Subcutaneous abdominal adipose tissue (tissue), 5 donors: ENCODE results near the gene HCAR2.
"Not testable (repeated sequence)": the region's sequence is repeated elsewhere in the genome, so short reads cannot be mapped to it uniquely, and the experiment has no call there.

Source experiments
- H3K27ac ChIP-seq: one replicate; pipeline ENCODE4 v1.7.0; 2013; ENCODE audit warnings: low read depth, mild to moderate bottlenecking, inconsistent platforms, low read length, moderate library complexity
- H3K27me3 ChIP-seq, 5 donors: one replicate each; pipeline ENCODE4 v1.7.0; 2013; ENCODE audit warnings: low read length in 5 of 5, inconsistent platforms in 1 of 5; ENCODE audit not compliant: control insufficient read depth in 5 of 5, insufficient read depth in 4 of 5
- H3K36me3 ChIP-seq, 5 donors: one replicate each; pipeline ENCODE4 v1.7.0; 2013; ENCODE audit warnings: low read length in 5 of 5; ENCODE audit not compliant: control insufficient read depth in 5 of 5, insufficient read depth in 5 of 5
- H3K4me1 ChIP-seq, 5 donors: one replicate each; pipeline ENCODE4 v1.7.0; 2013; ENCODE audit warnings: low read length in 5 of 5, mild to moderate bottlenecking in 3 of 5, moderate library complexity in 1 of 5; ENCODE audit not compliant: control insufficient read depth in 5 of 5, insufficient read depth in 5 of 5
- H3K4me3 ChIP-seq, 5 donors: one replicate each; pipeline ENCODE4 v1.7.0; 2013; ENCODE audit warnings: low read length in 5 of 5, low read depth in 1 of 5
- H3K9ac ChIP-seq, 5 donors: one replicate each; pipeline ENCODE4 v1.7.0; 2013; ENCODE audit warnings: low read length in 5 of 5, mild to moderate bottlenecking in 4 of 5, moderate library complexity in 3 of 5
- H3K9me3 ChIP-seq, 5 donors: one replicate each; pipeline ENCODE4 v1.7.0; 2013; ENCODE audit warnings: low read length in 5 of 5; ENCODE audit not compliant: control insufficient read depth in 5 of 5
- donor health status: healthy.
- donor health status: healthy.
- donor health status: healthy.
- donor health status: healthy.
- donor health status: healthy.

Gene HCAR2

DNA sequence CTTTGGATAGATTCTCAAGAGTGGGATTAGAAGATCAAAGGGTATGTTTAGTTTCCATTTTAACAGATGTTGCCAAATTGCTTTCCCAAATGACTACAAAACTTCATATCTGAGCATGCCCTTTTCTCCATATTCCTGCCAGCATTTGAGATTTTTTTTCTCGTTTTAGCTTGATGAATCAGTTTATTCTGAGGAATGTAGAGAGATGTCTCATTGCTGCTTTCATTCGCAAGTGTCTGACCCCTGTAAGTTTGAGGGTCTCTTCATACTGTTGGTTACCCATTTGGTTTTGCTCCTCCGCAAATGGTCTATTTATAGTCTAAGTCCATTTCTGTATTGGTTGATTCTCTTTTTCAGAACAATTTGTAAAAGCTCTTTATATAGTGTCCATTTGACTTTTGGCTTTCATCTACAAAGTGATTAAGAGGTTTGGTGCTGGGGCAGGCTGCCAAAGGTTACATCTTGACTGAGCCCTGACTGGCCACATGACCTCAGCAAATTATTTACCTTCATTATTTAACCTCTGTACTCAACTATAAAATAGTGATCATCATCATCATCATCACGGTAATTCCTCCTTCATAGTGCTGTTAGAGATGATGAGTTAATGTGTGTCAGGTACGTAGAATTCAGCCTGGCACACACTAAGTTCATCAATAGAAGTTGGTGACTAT is 33.6 kb downstream of the HCAR2 start:
- no peak overlapping the region for H3K4me3 ChIP-seq
- no peaks in the 10 kb centered on the region for H3K36me3 ChIP-seq
- H3K27ac ChIP-seq, result peak overlapping the region; percentile 95
- H3K9me3 ChIP-seq, result no peaks in the 10 kb centered on the region
- H3K4me1 ChIP-seq, result peaks cover 0 to 11% (median 9%) of the 10 kb centered on the region in 5 donors
- H3K27me3 ChIP-seq, result no peaks in the 10 kb centered on the region
- H3K9ac ChIP-seq, result peak overlapping the region in 2 of 5 donors; percentile 27 to 50

DNA sequence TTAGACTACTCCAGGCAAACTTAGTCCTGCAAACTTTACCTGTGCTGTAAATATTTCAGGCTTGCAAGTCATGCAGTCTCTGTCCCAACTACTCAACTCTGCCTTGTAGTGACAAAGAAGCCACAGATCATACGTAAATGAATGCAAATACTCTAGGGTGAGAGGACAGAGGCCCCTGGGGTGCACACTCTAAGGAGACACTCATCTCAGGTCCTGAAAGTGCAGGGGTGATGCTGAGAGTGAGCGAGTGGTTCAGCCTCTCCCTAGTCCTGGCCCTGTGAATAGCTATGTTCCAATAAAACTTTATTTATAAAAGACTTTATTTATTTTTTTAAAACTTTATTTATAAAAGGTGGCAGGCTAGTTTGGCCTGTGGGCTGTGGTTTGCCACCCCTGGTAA is 34.9 kb downstream of the HCAR2 start:
- Histone ChIP-seq H3K4me3 (no peak overlapping the region), H3K4me1 (peaks cover 0 to 11% (median 9%) of the 10 kb centered on the region in 5 donors), H3K9me3 (no peaks in the 10 kb centered on the region), H3K27me3 (no peaks in the 10 kb centered on the region), H3K27ac (no peak overlapping the region), H3K36me3 (no peaks in the 10 kb centered on the region), H3K9ac (no peak overlapping the region)

DNA sequence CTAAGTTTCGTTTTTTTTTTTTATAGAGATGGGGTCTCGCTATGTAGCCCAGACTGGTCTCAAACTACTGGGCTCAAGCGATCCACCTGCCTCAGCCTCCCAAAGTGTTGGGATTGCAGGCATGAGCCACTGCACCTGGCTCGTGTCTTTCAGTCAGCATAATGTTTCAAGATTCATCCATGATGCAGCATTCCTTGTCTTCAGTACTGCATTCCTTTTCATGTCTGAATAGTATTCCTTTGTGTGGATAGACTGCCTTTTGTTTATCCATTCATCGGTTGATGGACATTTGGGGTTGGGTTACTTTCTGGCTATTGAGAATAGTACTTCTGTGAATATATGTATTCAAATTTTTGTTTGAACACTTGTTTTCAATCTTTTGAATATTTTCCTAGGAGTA is 37.4 kb downstream of the HCAR2 start:
- no peaks in the 10 kb centered on the region for H3K9me3 ChIP-seq
- H3K9ac ChIP-seq, result no peak overlapping the region
- H3K4me3 ChIP-seq, result no peak overlapping the region
- H3K27me3 ChIP-seq, result no peaks in the 10 kb centered on the region
- peaks cover 0 to 11% (median 9%) of the 10 kb centered on the region in 5 donors for H3K4me1 ChIP-seq
- H3K27ac ChIP-seq, result no peak overlapping the region
- no peaks in the 10 kb centered on the region for H3K36me3 ChIP-seq

DNA sequence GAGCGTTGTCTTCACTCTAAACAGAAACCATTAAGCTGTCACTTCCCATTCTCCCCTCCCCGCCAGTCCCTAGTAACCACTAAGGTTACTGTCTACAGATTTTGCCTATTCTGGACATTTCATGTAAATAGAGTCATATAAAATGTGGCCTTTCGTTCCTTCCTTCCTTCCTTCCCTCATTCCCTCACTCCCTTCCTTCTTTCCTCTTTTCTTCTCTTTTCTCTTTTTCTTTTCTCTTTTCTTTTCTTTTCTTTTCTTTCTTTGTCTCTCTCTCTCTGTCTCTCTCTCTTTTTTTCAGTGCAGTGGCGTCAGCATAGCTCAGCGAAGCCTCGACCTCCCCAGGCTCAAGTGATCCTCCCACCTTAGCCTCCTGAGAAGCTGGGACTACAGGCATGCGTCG is 37.8 kb downstream of the HCAR2 start:
- H3K4me1 ChIP-seq, result peaks cover 0 to 11% (median 9%) of the 10 kb centered on the region in 5 donors
- no peak overlapping the region for H3K27ac ChIP-seq
- no peak overlapping the region for H3K9ac ChIP-seq
- H3K36me3 ChIP-seq, result no peaks in the 10 kb centered on the region
- H3K4me3 ChIP-seq, result no peak overlapping the region
- no peaks in the 10 kb centered on the region for H3K9me3 ChIP-seq
- H3K27me3 ChIP-seq, result no peaks in the 10 kb centered on the region

DNA sequence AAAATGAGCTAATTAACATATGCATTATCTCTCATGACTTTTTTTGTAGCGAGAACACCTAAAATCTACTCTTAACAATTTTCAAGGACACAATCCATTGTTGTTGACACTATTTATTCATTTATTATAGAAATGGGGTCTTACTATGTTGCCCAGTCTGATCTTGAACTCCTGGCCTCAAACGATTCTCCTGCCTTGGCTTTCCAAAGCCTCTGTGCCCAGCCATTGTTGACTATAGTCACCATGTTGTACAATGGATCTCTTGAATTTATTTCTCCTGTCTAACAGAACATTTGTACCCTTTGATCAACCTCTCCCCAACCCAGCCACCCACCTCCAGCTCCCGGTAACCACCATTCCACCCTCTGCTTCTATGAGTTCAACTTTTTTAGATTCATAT is 41.2 kb downstream of the HCAR2 start:
- Histone ChIP-seq H3K9me3 (no peaks in the 10 kb centered on the region), H3K4me3 (no peak overlapping the region), H3K9ac (no peak overlapping the region), H3K27ac (no peak overlapping the region), H3K4me1 (no peaks in the 10 kb centered on the region), H3K36me3 (no peaks in the 10 kb centered on the region), H3K27me3 (no peaks in the 10 kb centered on the region)

DNA sequence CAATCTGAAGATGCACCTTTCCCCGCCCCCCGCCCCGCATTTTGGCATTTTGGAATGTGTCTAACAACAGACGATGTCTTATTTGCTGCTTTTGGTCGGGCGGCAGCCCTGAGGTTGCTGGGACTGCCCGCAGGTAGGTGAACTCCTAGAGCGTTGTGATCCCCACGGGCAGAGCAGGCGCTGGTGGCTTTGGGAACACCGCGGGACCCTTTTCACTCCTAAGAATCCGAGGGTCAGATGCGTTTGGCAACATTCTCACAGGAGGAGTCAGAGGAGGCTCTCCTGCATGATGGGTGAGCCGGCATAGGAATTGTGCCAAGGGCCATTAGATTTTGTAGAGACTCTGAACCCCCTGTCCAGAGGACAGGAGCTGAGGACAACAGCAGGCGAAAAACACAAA is 41.9 kb downstream of the HCAR2 start:
- no peaks in the 10 kb centered on the region for H3K9me3 ChIP-seq
- no peak overlapping the region for H3K9ac ChIP-seq
- H3K4me1 ChIP-seq, result no peaks in the 10 kb centered on the region
- no peaks in the 10 kb centered on the region for H3K27me3 ChIP-seq
- H3K27ac ChIP-seq, result no peak overlapping the region
- no peaks in the 10 kb centered on the region for H3K36me3 ChIP-seq
- no peak overlapping the region for H3K4me3 ChIP-seq

DNA sequence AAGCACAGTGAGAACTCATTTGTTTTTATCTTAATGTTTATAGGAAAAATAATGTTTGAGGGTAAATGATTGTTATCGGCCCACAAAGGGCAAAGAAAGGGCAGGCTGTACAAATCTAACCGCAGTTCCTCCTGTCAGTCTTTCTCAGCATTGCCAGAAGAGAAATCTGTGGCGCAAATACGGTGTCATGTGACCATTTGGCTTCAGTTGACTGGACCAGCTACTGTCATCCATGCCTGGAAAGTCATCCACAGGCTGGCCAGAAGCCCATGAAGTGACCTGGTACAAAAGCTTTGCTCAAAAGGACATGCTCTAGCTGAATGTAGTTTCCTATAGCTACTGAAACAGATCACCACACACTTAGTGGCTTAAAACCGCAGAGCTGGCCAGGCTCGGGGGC is 43.6 kb downstream of the HCAR2 start:
- no peak overlapping the region for H3K27ac ChIP-seq
- H3K9ac ChIP-seq, result no peak overlapping the region
- no peaks in the 10 kb centered on the region for H3K4me1 ChIP-seq

DNA sequence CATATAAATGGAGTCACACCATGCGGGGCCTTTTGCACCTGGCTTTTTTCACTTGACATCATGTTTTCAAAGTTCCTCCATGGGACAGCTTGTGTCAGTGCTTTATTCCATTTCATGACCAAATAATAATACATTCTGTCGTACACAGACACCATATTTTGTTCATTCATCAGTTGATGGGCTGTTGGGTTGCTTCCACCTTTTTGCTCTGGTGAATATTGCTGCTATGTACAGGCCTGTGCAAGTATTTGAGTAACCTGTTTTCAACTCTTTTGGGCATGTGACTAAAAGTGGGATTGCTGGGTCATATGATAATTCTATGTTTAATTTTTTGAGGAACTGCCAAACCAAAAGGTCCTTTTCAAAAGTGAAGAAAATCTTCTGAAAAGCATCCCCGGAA is 46.9 kb downstream of the HCAR2 start:
- H3K4me1 ChIP-seq, result no peaks in the 10 kb centered on the region
- H3K27me3 ChIP-seq, result no peaks in the 10 kb centered on the region
- H3K27ac ChIP-seq, result no peak overlapping the region
- no peaks in the 10 kb centered on the region for H3K36me3 ChIP-seq
- no peak overlapping the region for H3K9ac ChIP-seq
- no peaks in the 10 kb centered on the region for H3K9me3 ChIP-seq
- no peak overlapping the region for H3K4me3 ChIP-seq

More for the DNA sequence above, 43.6 kb downstream of the HCAR2 start:
- H3K9me3 ChIP-seq, result no peaks in the 10 kb centered on the region
- no peaks in the 10 kb centered on the region for H3K27me3 ChIP-seq
- H3K4me3 ChIP-seq, result no peak overlapping the region
- H3K36me3 ChIP-seq, result no peaks in the 10 kb centered on the region

DNA sequence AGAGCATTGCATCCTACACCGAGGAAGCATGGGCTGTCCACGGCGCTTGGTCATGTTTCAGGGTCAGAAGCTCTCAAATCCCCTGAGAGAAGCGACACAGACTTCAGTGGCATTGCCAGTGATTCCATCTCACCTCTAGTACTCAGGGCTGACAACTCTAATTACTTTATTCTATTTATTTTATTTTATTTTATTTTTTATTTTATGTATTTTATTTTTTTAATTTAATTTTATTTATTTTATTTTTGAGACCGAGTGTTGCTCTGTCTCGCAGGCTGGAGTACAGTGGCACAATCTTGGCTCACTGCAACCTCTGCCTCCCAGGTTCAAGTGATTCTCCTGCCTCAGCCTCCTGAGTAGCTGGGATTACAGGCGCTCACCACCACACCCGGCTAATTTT is 49.9 kb downstream of the HCAR2 start:
- H3K9ac ChIP-seq, H3K9me3 ChIP-seq, H3K27me3 ChIP-seq, H3K4me3 ChIP-seq, H3K4me1 ChIP-seq, H3K36me3 ChIP-seq, H3K27ac ChIP-seq: not testable (repeated sequence)

DNA sequence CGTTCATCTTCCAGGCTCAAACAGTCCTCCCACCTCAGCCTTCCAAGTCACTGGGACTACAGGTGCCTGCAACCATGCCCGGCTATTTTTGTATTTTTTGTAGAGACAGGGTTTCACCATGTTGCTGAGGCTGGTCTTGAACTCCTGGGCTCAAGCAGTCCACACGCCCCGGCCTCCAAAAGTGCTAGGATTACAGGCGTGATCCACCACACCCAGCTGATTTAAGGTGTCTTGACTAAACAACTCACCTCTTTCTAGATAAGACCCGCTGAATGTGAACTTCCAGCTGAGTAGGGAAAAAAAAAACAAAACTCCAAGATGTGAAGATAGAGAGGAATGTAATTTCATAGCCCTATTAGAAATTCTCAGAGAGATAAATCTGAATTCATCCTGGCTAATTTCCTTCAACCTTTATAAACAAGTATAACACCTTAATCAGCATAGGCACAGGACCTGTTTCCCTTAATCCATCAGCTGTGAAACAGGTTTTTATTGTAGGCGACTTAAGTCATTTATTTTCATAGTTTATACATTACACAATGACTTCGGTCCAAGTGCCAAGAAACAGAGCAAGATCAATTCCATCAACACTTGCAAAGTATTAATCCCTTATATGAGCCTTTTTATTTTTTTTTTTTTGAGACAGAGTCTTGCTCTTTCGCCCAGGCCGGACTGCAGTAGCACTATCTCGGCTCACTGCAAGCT is 51.5 kb downstream of the HCAR2 start:
- Histone ChIP-seq H3K4me1 (peaks cover 0 to 4% (median 4%) of the 10 kb centered on the region in 5 donors), H3K9ac (no peak overlapping the region), H3K27ac (no peak overlapping the region), H3K36me3 (no peaks in the 10 kb centered on the region), H3K4me3 (no peak overlapping the region), H3K9me3 (no peaks in the 10 kb centered on the region), H3K27me3 (no peaks in the 10 kb centered on the region)
